CD14-positive monocyte (primary cell): ENCODE data around the gene BCKDHB. TPM values are rescaled to one million over a fixed set of nuclear protein-coding genes. Genes with fewer than 3 reads are reported as not detected.
"Not testable (repeated sequence)": the region's sequence is repeated elsewhere in the genome, so short reads cannot be mapped to it uniquely, and the experiment has no call there.

Experiments
- DNase-seq, 3 donors: peaks; one replicate each; pipeline ENCODE4 v3.0.0-alpha.2; 2011 to 2022
- H2AFZ ChIP-seq: 2 replicates; pipeline ENCODE4 v1.6.0; 2012; ENCODE audit warnings: mild to moderate bottlenecking, low read depth, low read length, inconsistent platforms; ENCODE audit not compliant: insufficient read depth, poor library complexity, severe bottlenecking
- H3K27ac ChIP-seq, 2 donors: 1 replicate in 1 of 2; 2 replicates in 1 of 2; pipeline ENCODE4 v1.5.1; 2012 to 2013; ENCODE audit warnings: low read length in 2 of 2, control low read depth in 1 of 2, inconsistent platforms in 1 of 2, low read depth in 1 of 2, mild to moderate bottlenecking in 1 of 2
- H3K27me3 ChIP-seq, 2 donors: one replicate each; pipeline versions ENCODE4 v1.6.0 to v1.6.1; 2011 to 2013; ENCODE audit warnings: low read length in 2 of 2; ENCODE audit not compliant: control insufficient read depth in 2 of 2, insufficient read depth in 2 of 2
- H3K36me3 ChIP-seq, 2 donors: replicated peaks in 1 of 2; 1 replicate in 1 of 2; 2 replicates in 1 of 2; pipeline versions ENCODE4 v1.5.1 to v1.6.1; 2012 to 2013; ENCODE audit warnings: low read length in 2 of 2, control low read depth in 1 of 2, inconsistent platforms in 1 of 2, mild to moderate bottlenecking in 1 of 2; ENCODE audit not compliant: insufficient read depth in 2 of 2, control insufficient read depth in 1 of 2
- H3K4me1 ChIP-seq, 2 donors: 1 replicate in 1 of 2; 2 replicates in 1 of 2; pipeline versions ENCODE4 v1.5.1 to v1.6.1; 2012 to 2013; ENCODE audit warnings: low read length in 2 of 2, control low read depth in 1 of 2, inconsistent platforms in 1 of 2, mild to moderate bottlenecking in 1 of 2, moderate library complexity in 1 of 2; ENCODE audit not compliant: insufficient read depth in 2 of 2, control insufficient read depth in 1 of 2
- H3K4me2 ChIP-seq: replicated peaks from 2 replicates; pipeline ENCODE3; 2012; ENCODE audit warnings: low read length, moderate library complexity, mild to moderate bottlenecking; ENCODE audit not compliant: poor library complexity, severe bottlenecking; ENCODE audit errors: extremely low read depth
- H3K4me3 ChIP-seq, 3 experiments: fragments of 200-600 bp in 1 of 3; sonication (generic) in 1 of 3; replicated peaks in 1 of 3; 1 replicate in 2 of 3; 2 replicates in 1 of 3; pipeline ENCODE4 v1.5.1; 2011 to 2013; ENCODE audit warnings: low read length in 3 of 3, mild to moderate bottlenecking in 3 of 3, control low read depth in 2 of 3, low read depth in 2 of 3, inconsistent platforms in 1 of 3, moderate library complexity in 1 of 3
- H3K79me2 ChIP-seq: 2 replicates; pipeline ENCODE4 v1.6.0; 2012; ENCODE audit warnings: mild to moderate bottlenecking, control low read depth, inconsistent platforms, low read length, moderate library complexity; ENCODE audit not compliant: insufficient read depth
- H3K9ac ChIP-seq: 2 replicates; pipeline ENCODE4 v1.6.0; 2017; ENCODE audit warnings: low read length, mild to moderate bottlenecking; ENCODE audit not compliant: insufficient read depth, poor library complexity, severe bottlenecking
- H3K9me3 ChIP-seq, 2 donors: replicated peaks in 1 of 2; 1 replicate in 1 of 2; 2 replicates in 1 of 2; pipeline versions ENCODE4 v1.5.1 to v1.6.1; 2012 to 2013; ENCODE audit warnings: low read length in 2 of 2, control low read depth in 1 of 2; ENCODE audit not compliant: control insufficient read depth in 1 of 2, insufficient read depth in 1 of 2
- H4K20me1 ChIP-seq: 2 replicates; pipeline ENCODE4 v1.6.0; 2012; ENCODE audit warnings: mild to moderate bottlenecking, low read length, control low read depth, moderate library complexity; ENCODE audit not compliant: insufficient read depth
- H3K27ac Mint-ChIP-seq, 7 donors: one replicate each; pipeline ENCODE4 v1.8.0; 2020; ENCODE audit warnings: mild to moderate bottlenecking in 7 of 7, mixed read lengths in 7 of 7, moderate library complexity in 6 of 7, inconsistent platforms in 2 of 7
- H3K27me3 Mint-ChIP-seq, 3 donors: one replicate each; pipeline ENCODE4 v1.8.0; 2021 to 2022; ENCODE audit warnings: low read depth in 3 of 3, mild to moderate bottlenecking in 3 of 3, mixed read lengths in 3 of 3, moderate library complexity in 3 of 3, inconsistent platforms in 1 of 3
- H3K36me3 Mint-ChIP-seq, 2 donors: one replicate each; pipeline ENCODE4 v1.8.0; 2020; ENCODE audit warnings: mixed read lengths in 2 of 2, inconsistent platforms in 1 of 2, mild to moderate bottlenecking in 1 of 2
- H3K4me1 Mint-ChIP-seq: one replicate; pipeline ENCODE4 v1.8.0; 2020; ENCODE audit warnings: mild to moderate bottlenecking, mixed read lengths
- H3K4me3 Mint-ChIP-seq, 2 donors: one replicate each; pipeline ENCODE4 v1.8.0; 2020; ENCODE audit warnings: mild to moderate bottlenecking in 2 of 2, mixed read lengths in 2 of 2, moderate library complexity in 1 of 2
- H3K9me3 Mint-ChIP-seq, 7 donors: one replicate each; pipeline ENCODE4 v1.8.0; 2020 to 2022; ENCODE audit warnings: mixed read lengths in 7 of 7, mild to moderate bottlenecking in 6 of 7, moderate library complexity in 6 of 7, inconsistent platforms in 2 of 7
- WGBS: methylation state at CpG from one replicate; pipeline ENCODE4 v1.1.5; 2013; ENCODE audit warnings: missing lambda C conversion rate; ENCODE audit not compliant: insufficient coverage; 5-methylcytosine and 5-hydroxymethylcytosine counted together
- intact Hi-C, 2 donors: fragments of 100-400 bp; cut with micrococcal nuclease; formaldehyde crosslinking; loops; one replicate each; pipeline versions ENCODE4 v1.15.0 to v1.15.1; 2023
- polyA plus RNA-seq, 3 donors: library from polyadenylated mRNA; depleted of rRNA in 1 of 3; unstranded in 2 of 3; stranded (reverse) in 1 of 3; fragments of 300-500 nt in 2 of 3; fragments of >200 nt in 1 of 3; fragmentation: Illumina TruSeq in 2 of 3; gene quantifications; 1 replicate in 2 of 3; 2 replicates in 1 of 3; pipeline ENCODE4 v1.2.3, GENCODE V29; 2012 to 2021
- TF ChIP-seq, protein P1 (sequence below): fragments of 200-600 bp; IDR thresholded peaks from one replicate; pipeline ENCODE4 v1.8.0; 2022; ENCODE audit warnings: antibody characterized with exemption, mild to moderate bottlenecking

Gene BCKDHB
- polyA plus RNA-seq, 3 donors = 1.8 to 4.6 (median 4.0) TPM

- H3K4me3 ChIP-seq = peak overlapping the region; percentile 34 to 81 (median 55)
- H3K4me3 Mint-ChIP-seq = peak overlapping the region; percentile 87 to 97
- TF ChIP-seq, protein P1, sequence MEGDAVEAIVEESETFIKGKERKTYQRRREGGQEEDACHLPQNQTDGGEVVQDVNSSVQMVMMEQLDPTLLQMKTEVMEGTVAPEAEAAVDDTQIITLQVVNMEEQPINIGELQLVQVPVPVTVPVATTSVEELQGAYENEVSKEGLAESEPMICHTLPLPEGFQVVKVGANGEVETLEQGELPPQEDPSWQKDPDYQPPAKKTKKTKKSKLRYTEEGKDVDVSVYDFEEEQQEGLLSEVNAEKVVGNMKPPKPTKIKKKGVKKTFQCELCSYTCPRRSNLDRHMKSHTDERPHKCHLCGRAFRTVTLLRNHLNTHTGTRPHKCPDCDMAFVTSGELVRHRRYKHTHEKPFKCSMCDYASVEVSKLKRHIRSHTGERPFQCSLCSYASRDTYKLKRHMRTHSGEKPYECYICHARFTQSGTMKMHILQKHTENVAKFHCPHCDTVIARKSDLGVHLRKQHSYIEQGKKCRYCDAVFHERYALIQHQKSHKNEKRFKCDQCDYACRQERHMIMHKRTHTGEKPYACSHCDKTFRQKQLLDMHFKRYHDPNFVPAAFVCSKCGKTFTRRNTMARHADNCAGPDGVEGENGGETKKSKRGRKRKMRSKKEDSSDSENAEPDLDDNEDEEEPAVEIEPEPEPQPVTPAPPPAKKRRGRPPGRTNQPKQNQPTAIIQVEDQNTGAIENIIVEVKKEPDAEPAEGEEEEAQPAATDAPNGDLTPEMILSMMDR = no peak
- H3K27me3 ChIP-seq = peaks cover 0 to 2% of the 10 kb centered on the region in 2 donors
- no peak overlapping the region for H3K27ac ChIP-seq
- peak overlapping the region; percentile 41 to 90 (median 81) for H3K27ac Mint-ChIP-seq
- no peaks in the 10 kb centered on the region for H3K36me3 Mint-ChIP-seq
- H3K27me3 Mint-ChIP-seq = peaks cover 3 to 6% (median 5%) of the 10 kb centered on the region in 3 donors
- peak overlapping the region; percentile 87 for H3K4me2 ChIP-seq
- intact Hi-C loops = loop anchor here (5.0 kb wide), 2 partner anchors 104 to 1641 kb away; partner anchors contain the start of gene TTK (in 2 of the 2)
- no peak for DNase-seq
- H4K20me1 ChIP-seq = no peaks in the 10 kb centered on the region
- H3K4me1 Mint-ChIP-seq = peaks cover 15% of the 10 kb centered on the region
- H3K9me3 ChIP-seq = no peaks in the 10 kb centered on the region
- peaks cover 0 to under 1% (median 0%) of the 10 kb centered on the region in 7 donors for H3K9me3 Mint-ChIP-seq
- H3K79me2 ChIP-seq = no peaks in the 10 kb centered on the region
- H3K36me3 ChIP-seq = no peaks in the 10 kb centered on the region
- peak overlapping the region; percentile 99 for H2AFZ ChIP-seq
- no peak overlapping the region for H3K9ac ChIP-seq
- peaks cover 8 to 13% of the 10 kb centered on the region in 2 donors for H3K4me1 ChIP-seq
- 0% methylated on average over 4 of the region's 6 CpGs for WGBS
These were observed 476 bp upstream of the BCKDHB start for GRCh38 chr6:80105972-80106417.

GRCh38 chr6:80122576-80122975, 16.1 kb downstream of the BCKDHB start:
- H3K9ac ChIP-seq, H3K4me2 ChIP-seq, H3K27ac ChIP-seq, H4K20me1 ChIP-seq, H3K4me1 Mint-ChIP-seq, H3K4me3 ChIP-seq, H3K79me2 ChIP-seq, DNase-seq, H3K36me3 ChIP-seq, intact Hi-C loops, H3K4me1 ChIP-seq, H3K27me3 Mint-ChIP-seq, H3K27ac Mint-ChIP-seq, H2AFZ ChIP-seq, H3K9me3 ChIP-seq, H3K4me3 Mint-ChIP-seq, H3K27me3 ChIP-seq: not testable (repeated sequence)
- WGBS = no CpG with 5 or more reads among the region's 3 CpGs
- Mint-ChIP-seq H3K36me3 (peaks cover 8 to 14% of the 10 kb centered on the region in 2 donors), H3K9me3 (peaks cover 15 to 39% (median 23%) of the 10 kb centered on the region in 7 donors)
